HL-60 (cell line): ENCODE measurements around the gene ACE2.

Experiments used
- DNase-seq, 2 experiments: peaks; one replicate each; pipeline ENCODE4 v3.0.0-alpha.2; 2010 to 2020; ENCODE audit warnings: low read depth in 1 of 2, low spot score in 1 of 2
- H3K27ac ChIP-seq: fragments of 250-450 bp; sonication (Bioruptor Pico); replicated peaks from 2 replicates; pipeline ENCODE4 v1.5.1; 2020; ENCODE audit warnings: mild to moderate bottlenecking, moderate library complexity
- H3K27me3 ChIP-seq: fragments of 250-450 bp; sonication (Bioruptor Pico); 2 replicates; pipeline ENCODE4 v1.5.1; 2021; ENCODE audit warnings: mild to moderate bottlenecking, moderate library complexity; ENCODE audit not compliant: insufficient read depth, poor library complexity, severe bottlenecking
- H3K4me3 ChIP-seq: replicated peaks from 2 replicates; pipeline ENCODE4 v1.5.1; 2011; ENCODE audit warnings: mild to moderate bottlenecking, control low read depth, low read length; ENCODE audit not compliant: insufficient read depth
- CTCF ChIP-seq: IDR thresholded peaks from one replicate; pipeline ENCODE4 v1.5.1; 2011; ENCODE audit warnings: low read length, control low read depth, inconsistent platforms; ENCODE audit not compliant: insufficient read depth
- GABPA ChIP-seq: IDR thresholded peaks from 2 replicates; pipeline ENCODE4 v1.6.1; 2012; ENCODE audit warnings: low read depth
- POLR2AphosphoS5 ChIP-seq: IDR thresholded peaks from 2 replicates; pipeline ENCODE4 v1.6.1; 2012; ENCODE audit warnings: low read depth
- SPI1 ChIP-seq: IDR thresholded peaks from 2 replicates; pipeline ENCODE4 v1.6.1; 2012; ENCODE audit warnings: low read depth, mild to moderate bottlenecking, borderline replicate concordance
- TF ChIP-seq, protein P1 (sequence below): IDR thresholded peaks from 2 replicates; pipeline ENCODE4 v1.6.1; 2012; ENCODE audit warnings: low read depth; ENCODE audit not compliant: insufficient replicate concordance

ACE2 gene

DNA sequence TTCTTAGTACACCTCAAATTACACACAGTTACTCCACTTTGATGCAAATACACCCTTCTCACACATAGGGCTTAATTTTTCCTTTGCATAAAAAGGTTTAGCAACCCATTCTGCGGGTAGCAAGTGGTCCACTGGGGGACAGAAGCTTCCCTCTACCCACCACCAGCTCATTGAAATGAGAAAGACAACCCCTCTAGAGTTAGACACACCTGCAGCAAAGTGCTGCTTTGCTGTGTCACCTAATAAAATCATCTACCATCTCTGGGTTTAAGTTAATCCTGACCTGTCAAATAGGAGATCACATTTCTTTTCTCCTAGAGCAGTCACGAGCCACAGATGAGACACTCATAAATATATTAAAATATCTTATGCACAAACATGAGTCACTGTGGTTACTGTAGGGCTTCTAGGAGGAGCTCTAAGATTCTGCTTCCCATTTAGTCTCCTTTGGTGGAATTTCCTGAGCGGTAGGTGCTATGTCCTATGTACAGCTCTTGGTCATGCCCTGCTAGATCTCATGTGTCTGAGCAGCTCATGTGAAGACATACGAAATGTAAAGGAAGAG lies 88.3 kb downstream of the ACE2 start:
- H3K27me3 ChIP-seq = peaks cover 4% of the 10 kb centered on the region
- no peak overlapping the region for H3K27ac ChIP-seq
- DNase-seq = no peak
- TF ChIP-seq, protein P1, sequence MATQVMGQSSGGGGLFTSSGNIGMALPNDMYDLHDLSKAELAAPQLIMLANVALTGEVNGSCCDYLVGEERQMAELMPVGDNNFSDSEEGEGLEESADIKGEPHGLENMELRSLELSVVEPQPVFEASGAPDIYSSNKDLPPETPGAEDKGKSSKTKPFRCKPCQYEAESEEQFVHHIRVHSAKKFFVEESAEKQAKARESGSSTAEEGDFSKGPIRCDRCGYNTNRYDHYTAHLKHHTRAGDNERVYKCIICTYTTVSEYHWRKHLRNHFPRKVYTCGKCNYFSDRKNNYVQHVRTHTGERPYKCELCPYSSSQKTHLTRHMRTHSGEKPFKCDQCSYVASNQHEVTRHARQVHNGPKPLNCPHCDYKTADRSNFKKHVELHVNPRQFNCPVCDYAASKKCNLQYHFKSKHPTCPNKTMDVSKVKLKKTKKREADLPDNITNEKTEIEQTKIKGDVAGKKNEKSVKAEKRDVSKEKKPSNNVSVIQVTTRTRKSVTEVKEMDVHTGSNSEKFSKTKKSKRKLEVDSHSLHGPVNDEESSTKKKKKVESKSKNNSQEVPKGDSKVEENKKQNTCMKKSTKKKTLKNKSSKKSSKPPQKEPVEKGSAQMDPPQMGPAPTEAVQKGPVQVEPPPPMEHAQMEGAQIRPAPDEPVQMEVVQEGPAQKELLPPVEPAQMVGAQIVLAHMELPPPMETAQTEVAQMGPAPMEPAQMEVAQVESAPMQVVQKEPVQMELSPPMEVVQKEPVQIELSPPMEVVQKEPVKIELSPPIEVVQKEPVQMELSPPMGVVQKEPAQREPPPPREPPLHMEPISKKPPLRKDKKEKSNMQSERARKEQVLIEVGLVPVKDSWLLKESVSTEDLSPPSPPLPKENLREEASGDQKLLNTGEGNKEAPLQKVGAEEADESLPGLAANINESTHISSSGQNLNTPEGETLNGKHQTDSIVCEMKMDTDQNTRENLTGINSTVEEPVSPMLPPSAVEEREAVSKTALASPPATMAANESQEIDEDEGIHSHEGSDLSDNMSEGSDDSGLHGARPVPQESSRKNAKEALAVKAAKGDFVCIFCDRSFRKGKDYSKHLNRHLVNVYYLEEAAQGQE = no peak
- no peak for TF ChIP-seq POLR2AphosphoS5
- TF ChIP-seq CTCF = no peak
- TF ChIP-seq SPI1 = no peak
- TF ChIP-seq GABPA = no peak
- H3K4me3 ChIP-seq = no peak overlapping the region

- TF ChIP-seq SPI1 = no peak
- no peak for TF ChIP-seq CTCF
- TF ChIP-seq POLR2AphosphoS5 = no peak
- TF ChIP-seq GABPA = no peak
- TF ChIP-seq, protein P1 = no peak
- H3K27ac ChIP-seq = no peak overlapping the region
These were observed 89.2 kb downstream of the ACE2 start for GRCh38 chrX:15511563-15511962.

More at GRCh38 chrX:15511563-15511962, 89.2 kb downstream of the ACE2 start:
- H3K27me3 ChIP-seq = peaks cover 4% of the 10 kb centered on the region
- no peak overlapping the region for H3K4me3 ChIP-seq
- DNase-seq = no peak
